ENCODE data around the gene KCNJ2. TPM values are rescaled to one million over a fixed set of nuclear protein-coding genes. Genes with fewer than 3 reads are reported as not detected.

Gene KCNJ2
- total RNA-seq, 1 experiment from 2014 or later: not detected

DNA sequence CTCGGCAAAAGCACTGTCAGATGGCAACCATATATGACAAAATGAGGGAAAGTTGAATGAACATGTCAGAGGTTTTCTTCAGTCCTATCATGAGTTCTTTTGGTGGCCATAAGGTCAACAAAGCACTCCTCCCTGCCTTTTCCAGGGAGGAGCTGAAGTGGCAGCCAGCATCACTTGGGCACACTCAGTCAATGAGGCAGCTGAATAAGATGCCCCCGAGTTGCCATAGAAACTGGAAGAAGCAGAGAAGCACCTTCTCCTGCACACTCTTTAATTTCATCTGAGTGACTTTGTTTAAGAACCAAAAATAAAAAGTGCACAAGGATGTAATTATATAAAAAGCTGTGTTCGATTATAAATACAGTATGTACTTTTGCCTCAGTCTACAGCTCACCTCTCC is 16.0 kb downstream of the KCNJ2 start (continued):
- TF ChIP-seq POLR2A (IDR thresholded peaks at IDR 0.05; ENCODE audit: borderline replicate concordance, extremely low read depth, insufficient read depth, insufficient read length) (no peak), ZFX (IDR thresholded peaks at IDR 0.05) (no peak)

DNA sequence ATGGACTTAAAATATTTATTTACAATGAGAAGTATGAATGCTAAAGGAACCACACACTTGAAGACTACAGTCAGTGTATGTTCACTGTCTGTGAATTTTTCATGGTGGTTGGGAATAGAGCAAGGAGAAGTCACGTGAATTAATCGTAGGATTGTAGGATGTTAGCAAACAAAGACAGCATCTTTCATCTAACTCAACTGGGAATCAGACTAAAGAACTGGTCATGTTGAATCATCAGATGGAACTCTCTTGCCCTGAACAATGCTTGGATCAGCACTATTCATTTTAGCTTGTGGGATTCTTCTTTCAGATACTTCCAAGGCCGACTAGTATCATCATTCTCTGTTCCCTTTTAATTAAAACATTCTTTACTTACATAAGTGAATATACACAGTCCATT is 18.1 kb downstream of the KCNJ2 start:
- H3K9me2 ChIP-seq (ENCODE audit: insufficient read depth): no peaks in the 10 kb centered on the region
- no peak for DNase-seq (ENCODE audit: low read depth, low spot score)
- ChIA-PET CTCF (no interaction called here), POLR2A (no interaction called here), RAD21 (ENCODE audit: low non-redundant PET in 1 of 2, low total read pairs in 2 of 2, uncharacterized antibody in 2 of 2, unreplicated experiment in 2 of 2) (no interaction called here)
- no peaks in the 10 kb centered on the region for H4K20me1 ChIP-seq (ENCODE audit: insufficient read depth)
- no peak for TF ChIP-seq RAD21 (IDR thresholded peaks at IDR 0.05; ENCODE audit: low read depth)
- TF ChIP-seq TCF7L2 (IDR thresholded peaks at IDR 0.05; ENCODE audit: borderline replicate concordance, extremely low read depth, insufficient read depth, insufficient read length): no peak
- no peak for TF ChIP-seq POLR2A (IDR thresholded peaks at IDR 0.05; ENCODE audit: borderline replicate concordance, extremely low read depth, insufficient read depth, insufficient read length)
- H3K4me1 ChIP-seq (ENCODE audit: control insufficient read depth in 1 of 2, insufficient read depth in 2 of 2, low read length in 2 of 2): no peaks in the 10 kb centered on the region
- no peak overlapping the region for H3K4me2 ChIP-seq (ENCODE audit: low read length)
- H3K36me3 ChIP-seq (ENCODE audit: control insufficient read depth in 1 of 2, insufficient read depth in 2 of 2, low read length in 2 of 2): no peaks in the 10 kb centered on the region
- intact Hi-C loops (cut with micrococcal nuclease): no loop called here
- peaks cover 0 to 19% of the 10 kb centered on the region in 2 experiments; a peak in 2 of 4 replicates for H3K9me3 ChIP-seq (ENCODE audit: control insufficient read depth in 1 of 2, insufficient read depth in 1 of 2, low read depth in 1 of 2, low read length in 2 of 2)
- no peak overlapping the region for H3K9ac ChIP-seq (ENCODE audit: low read length)
- no peak overlapping the region for H3K27ac ChIP-seq (ENCODE audit: low read depth, low read length)
- BruUV-seq (replicated peaks): no TSS peak
- H3K79me2 ChIP-seq (ENCODE audit: insufficient read depth, low read length): no peaks in the 10 kb centered on the region
- no peak overlapping the region for H2AFZ ChIP-seq (ENCODE audit: low read depth, low read length, poor library complexity, severe bottlenecking)
- H3K4me3 ChIP-seq (replicated peaks in 1 of 2; ENCODE audit: low read depth in 1 of 2, low read length in 2 of 2): no peak overlapping the region
- no peak for ATAC-seq
- H3K27me3 ChIP-seq (ENCODE audit: insufficient read depth, low read length): no peaks in the 10 kb centered on the region

- no peak for ATAC-seq
- Histone ChIP-seq H2AFZ (ENCODE audit: low read depth, low read length, poor library complexity, severe bottlenecking) (no peak overlapping the region), H3K9me2 (ENCODE audit: insufficient read depth) (no peaks in the 10 kb centered on the region), H3K4me2 (ENCODE audit: low read length) (no peak overlapping the region), H3K4me1 (ENCODE audit: control insufficient read depth in 1 of 2, insufficient read depth in 2 of 2, low read length in 2 of 2) (no peaks in the 10 kb centered on the region), H3K27ac (ENCODE audit: low read depth, low read length) (no peak overlapping the region), H3K27me3 (ENCODE audit: insufficient read depth, low read length) (no peaks in the 10 kb centered on the region), H3K9me3 (ENCODE audit: control insufficient read depth in 1 of 2, insufficient read depth in 1 of 2, low read depth in 1 of 2, low read length in 2 of 2) (peaks cover 0 to 19% of the 10 kb centered on the region in 2 experiments; a peak in 2 of 4 replicates), H3K36me3 (ENCODE audit: control insufficient read depth in 1 of 2, insufficient read depth in 2 of 2, low read length in 2 of 2) (no peaks in the 10 kb centered on the region), H3K9ac (ENCODE audit: low read length) (no peak overlapping the region), H3K4me3 (replicated peaks in 1 of 2; ENCODE audit: low read depth in 1 of 2, low read length in 2 of 2) (no peak overlapping the region), H4K20me1 (ENCODE audit: insufficient read depth) (no peaks in the 10 kb centered on the region), H3K79me2 (ENCODE audit: insufficient read depth, low read length) (no peaks in the 10 kb centered on the region)
- ChIA-PET RAD21 (ENCODE audit: low non-redundant PET in 1 of 2, low total read pairs in 2 of 2, uncharacterized antibody in 2 of 2, unreplicated experiment in 2 of 2) (no interaction called here), CTCF (no interaction called here), POLR2A (no interaction called here)
- intact Hi-C loops (cut with micrococcal nuclease): no loop called here
- no TSS peak for BruUV-seq (replicated peaks)
- no peak for DNase-seq (ENCODE audit: low read depth, low spot score)
- TF ChIP-seq EZH2phosphoT487 (IDR thresholded peaks at IDR 0.05; ENCODE audit: borderline replicate concordance) (no peak), CEBPB (IDR thresholded peaks at IDR 0.05; ENCODE audit: low read depth) (no peak), SP1 (IDR thresholded peaks at IDR 0.05; ENCODE audit: low read depth) (no peak), EGR1 (IDR thresholded peaks at IDR 0.05; ENCODE audit: low read depth) (no peak), ZFX (IDR thresholded peaks at IDR 0.05) (no peak), CTCF (IDR thresholded peaks at IDR 0.05 in 2 of 3, conservative IDR thresholded peaks at IDR 0.05 in 1 of 3; ENCODE audit: borderline replicate concordance in 1 of 3, insufficient read depth in 1 of 3, low read depth in 2 of 3, low read length in 2 of 3) (no peak), POLR2AphosphoS5 (IDR thresholded peaks at IDR 0.05; ENCODE audit: low read depth, low read length) (no peak), ELF1 (IDR thresholded peaks at IDR 0.05; ENCODE audit: borderline replicate concordance, low read depth) (no peak), TCF7L2 (IDR thresholded peaks at IDR 0.05; ENCODE audit: borderline replicate concordance, extremely low read depth, insufficient read depth, insufficient read length) (no peak), YY1 (IDR thresholded peaks at IDR 0.05; ENCODE audit: extremely low read depth, insufficient replicate concordance, low read depth, low read length) (no peak), JUND (IDR thresholded peaks at IDR 0.05) (no peak), SRF (IDR thresholded peaks at IDR 0.05; ENCODE audit: low read depth) (no peak), CBX3 (IDR thresholded peaks at IDR 0.05; ENCODE audit: low read depth) (no peak), EZH2 (IDR thresholded peaks at IDR 0.05) (no peak), ZNF274 (IDR thresholded peaks at IDR 0.05; ENCODE audit: low read depth, low read length) (no peak)
- TF ChIP-seq, protein P1, sequence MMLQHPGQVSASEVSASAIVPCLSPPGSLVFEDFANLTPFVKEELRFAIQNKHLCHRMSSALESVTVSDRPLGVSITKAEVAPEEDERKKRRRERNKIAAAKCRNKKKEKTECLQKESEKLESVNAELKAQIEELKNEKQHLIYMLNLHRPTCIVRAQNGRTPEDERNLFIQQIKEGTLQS (IDR thresholded peaks at IDR 0.05): no peak
Observed at GRCh38 chr17:70190959-70191805, 21.9 kb downstream of the KCNJ2 start.

Measured in HCT116 (cell line).